Loucy (cell line): ENCODE data around the gene CRAMP1.

Source experiments
- H2AFZ ChIP-seq: fragments of 200-600 bp; sonication (generic); 2 replicates; pipeline ENCODE4 v1.6.0; 2016; ENCODE audit warnings: antibody characterized with exemption, mild to moderate bottlenecking, low read length, moderate library complexity
- H3F3A ChIP-seq: fragments of 200-600 bp; 2 replicates; pipeline ENCODE4 v1.6.0; 2016; ENCODE audit warnings: antibody characterized with exemption, low read depth, mild to moderate bottlenecking
- H3K27me3 ChIP-seq: fragments of 200-600 bp; sonication (generic); 2 replicates; pipeline ENCODE4 v1.6.1; 2014; ENCODE audit warnings: low read length, mild to moderate bottlenecking; ENCODE audit not compliant: insufficient read depth, poor library complexity, severe bottlenecking
- H3K36me3 ChIP-seq: fragments of 200-600 bp; sonication (generic); 2 replicates; pipeline ENCODE4 v1.6.1; 2016; ENCODE audit warnings: low read length; ENCODE audit not compliant: insufficient read depth
- H3K4me1 ChIP-seq: fragments of 200-600 bp; sonication (generic); 2 replicates; pipeline ENCODE4 v1.5.1; 2014; ENCODE audit warnings: low read length, mild to moderate bottlenecking; ENCODE audit not compliant: insufficient read depth, poor library complexity, severe bottlenecking
- H3K4me2 ChIP-seq: fragments of 200-600 bp; sonication (generic); 2 replicates; pipeline ENCODE4 v1.6.0; 2014; ENCODE audit warnings: antibody characterized with exemption, low read length, low read depth, mild to moderate bottlenecking; ENCODE audit not compliant: poor library complexity, severe bottlenecking
- H3K4me3 ChIP-seq: fragments of 200-600 bp; sonication (generic); 2 replicates; pipeline ENCODE4 v1.5.1; 2014; ENCODE audit warnings: low read length, mild to moderate bottlenecking, mixed read lengths; ENCODE audit not compliant: poor library complexity, severe bottlenecking
- H3K79me2 ChIP-seq: fragments of 200-600 bp; sonication (generic); 2 replicates; pipeline ENCODE4 v1.6.1; 2014; ENCODE audit warnings: low read length; ENCODE audit not compliant: insufficient read depth
- H3K9ac ChIP-seq: fragments of 200-600 bp; sonication (generic); 2 replicates; pipeline ENCODE4 v1.6.0; 2014; ENCODE audit warnings: mild to moderate bottlenecking, low read depth, low read length, moderate library complexity; ENCODE audit not compliant: poor library complexity, severe bottlenecking
- H3K9me2 ChIP-seq: fragments of 200-600 bp; sonication (generic); replicated peaks from 2 replicates; pipeline ENCODE4 v1.6.1; 2016; ENCODE audit warnings: low read depth, low read length, mixed read lengths
- H3K9me3 ChIP-seq: fragments of 200-600 bp; sonication (generic); 2 replicates; pipeline ENCODE4 v1.6.1; 2014; ENCODE audit warnings: mild to moderate bottlenecking, antibody characterized with exemption, low read length, low read depth; ENCODE audit not compliant: insufficient read depth
- H4K20me1 ChIP-seq: fragments of 200-600 bp; sonication (generic); 2 replicates; pipeline ENCODE4 v1.6.0; 2014; ENCODE audit warnings: antibody characterized with exemption, low read length, mild to moderate bottlenecking; ENCODE audit not compliant: insufficient read depth, poor library complexity, severe bottlenecking
- CTCF ChIP-seq: fragments of 200-600 bp; sonication (generic); conservative IDR thresholded peaks from 2 replicates; pipeline ENCODE4 v1.5.1; 2014; ENCODE audit warnings: mild to moderate bottlenecking, antibody characterized with exemption, low read length
- EZH2phosphoT487 ChIP-seq: fragments of 200-600 bp; IDR thresholded peaks from 2 replicates; pipeline ENCODE4 v1.6.1; 2018; ENCODE audit warnings: antibody characterized with exemption, mild to moderate bottlenecking, moderate library complexity, borderline replicate concordance

Gene CRAMP1

GRCh38 chr16:1659031-1659430 is 46.9 kb downstream of the CRAMP1 start:
- Histone ChIP-seq H3K9me3 (no peaks in the 10 kb centered on the region), H3K79me2 (no peaks in the 10 kb centered on the region), H3K9ac (no peak overlapping the region), H2AFZ (no peak overlapping the region), H3K4me1 (no peaks in the 10 kb centered on the region), H3K4me2 (no peak overlapping the region), H3F3A (no peaks in the 10 kb centered on the region), H3K36me3 (peaks cover 21% of the 10 kb centered on the region; the same call in 1 of the 2 replicates), H3K4me3 (no peak overlapping the region), H3K9me2 (no peaks in the 10 kb centered on the region), H4K20me1 (no peaks in the 10 kb centered on the region), H3K27me3 (no peaks in the 10 kb centered on the region)
- no peak for TF ChIP-seq CTCF
- TF ChIP-seq EZH2phosphoT487, result no peak

GRCh38 chr16:1661826-1662225 is 49.7 kb downstream of the CRAMP1 start:
- TF ChIP-seq CTCF (no peak), EZH2phosphoT487 (no peak)
- Histone ChIP-seq H2AFZ (no peak overlapping the region), H3K9me2 (no peaks in the 10 kb centered on the region), H4K20me1 (no peaks in the 10 kb centered on the region), H3K9me3 (no peaks in the 10 kb centered on the region), H3K4me3 (no peak overlapping the region), H3K4me2 (no peak overlapping the region), H3K9ac (no peak overlapping the region), H3K79me2 (no peaks in the 10 kb centered on the region), H3K36me3 (peaks cover 22% of the 10 kb centered on the region; the same call in 1 of the 2 replicates), H3K27me3 (no peaks in the 10 kb centered on the region), H3F3A (no peaks in the 10 kb centered on the region), H3K4me1 (no peaks in the 10 kb centered on the region)

GRCh38 chr16:1662543-1662942 is 50.4 kb downstream of the CRAMP1 start:
- Histone ChIP-seq H3F3A (no peaks in the 10 kb centered on the region), H3K4me3 (no peak overlapping the region), H3K4me1 (no peaks in the 10 kb centered on the region), H3K27me3 (no peaks in the 10 kb centered on the region), H3K79me2 (no peaks in the 10 kb centered on the region), H3K9ac (no peak overlapping the region), H3K9me2 (no peaks in the 10 kb centered on the region), H3K4me2 (no peak overlapping the region), H4K20me1 (no peaks in the 10 kb centered on the region), H3K36me3 (peaks cover 24% of the 10 kb centered on the region; the same call in 1 of the 2 replicates), H2AFZ (no peak overlapping the region), H3K9me3 (no peaks in the 10 kb centered on the region)
- TF ChIP-seq CTCF (no peak), EZH2phosphoT487 (no peak)
